Left cardiac atrium (tissue), 4 donors: ENCODE data around the gene DGKD. TPM values are rescaled to one million over a fixed set of nuclear protein-coding genes. Genes with fewer than 3 reads are reported as not detected.

Experiments
- ATAC-seq, 2 donors: fragments of 200-7000 bp; cut with Tn5 transposase; one replicate each; pipeline ENCODE4 v1.9.1; 2020; ENCODE audit warnings: mild to moderate bottlenecking in 2 of 2, moderate library complexity in 2 of 2
- DNase-seq: peaks from one replicate; pipeline ENCODE4 v3.0.0-alpha.2; 2020
- intact Hi-C, 2 donors: fragments of 100-400 bp; cut with DNase I; formaldehyde crosslinking; loops; one replicate each; pipeline versions ENCODE4 v1.14.1 to v1.15.1; 2022 to 2023
- total RNA-seq, 2 donors: library from RNA; stranded (reverse); fragmentation: NEBNext Ultra II Directional; extraction: Animal tissue kit (Norgen Biotek cat#: 25700); gene quantifications; one replicate each; pipeline ENCODE4 v1.2.1, GENCODE V29; 2021
- donor health status: DM: no; HTN: yes; CAD: no.
- donor health status: DM: no; HTN: yes; CAD: no; lungs with severe emphysema.
- donor health status: DM: yes; HTN: yes; CAD: no.
- donor health status: Dilated cardiomyopathy.

The DGKD gene
- total RNA-seq, 2 donors from 2014 or later, result 31.9 to 64.9 TPM

- no peak for DNase-seq
- no peak for ATAC-seq
- intact Hi-C loops, result no loop called here
Observed at GRCh38 chr2:233495503-233496496, 141.5 kb downstream of the DGKD start.

- ATAC-seq, result no peak
- DNase-seq, result no peak
- intact Hi-C loops, result no loop called here
Observed at GRCh38 chr2:233497692-233498091, 143.4 kb downstream of the DGKD start.

GRCh38 chr2:233498126-233498525, 143.8 kb downstream of the DGKD start:
- ATAC-seq (no peak), DNase-seq (no peak)
- intact Hi-C loops, result no loop called here

DNA sequence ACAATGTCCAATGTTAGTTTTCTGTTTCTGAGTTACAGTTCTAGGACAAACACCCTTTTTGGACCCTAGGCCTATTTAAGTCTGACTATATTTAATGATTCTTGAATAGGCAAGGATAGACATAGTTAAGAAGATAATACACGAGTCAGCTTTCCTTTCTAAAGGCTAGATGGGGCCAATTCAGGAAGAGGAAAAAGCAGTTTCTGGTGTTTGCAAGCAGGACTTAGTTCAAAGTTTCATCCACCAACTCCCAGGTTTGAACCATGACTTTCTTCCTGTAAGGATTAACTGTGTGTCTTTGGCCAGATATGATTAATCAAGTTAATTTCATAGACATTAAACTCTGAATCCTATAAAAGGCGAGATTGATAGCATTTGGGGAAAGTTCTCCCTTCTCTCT, 145.6 kb downstream of the DGKD start:
- no peak for ATAC-seq
- intact Hi-C loops, result no loop called here
- DNase-seq, result no peak

- intact Hi-C loops, result no loop called here
- ATAC-seq (peak in 1 of 2 donors; percentile 34), DNase-seq (no peak)
Observed at GRCh38 chr2:233501198-233502076, 147.1 kb downstream of the DGKD start.

DNA sequence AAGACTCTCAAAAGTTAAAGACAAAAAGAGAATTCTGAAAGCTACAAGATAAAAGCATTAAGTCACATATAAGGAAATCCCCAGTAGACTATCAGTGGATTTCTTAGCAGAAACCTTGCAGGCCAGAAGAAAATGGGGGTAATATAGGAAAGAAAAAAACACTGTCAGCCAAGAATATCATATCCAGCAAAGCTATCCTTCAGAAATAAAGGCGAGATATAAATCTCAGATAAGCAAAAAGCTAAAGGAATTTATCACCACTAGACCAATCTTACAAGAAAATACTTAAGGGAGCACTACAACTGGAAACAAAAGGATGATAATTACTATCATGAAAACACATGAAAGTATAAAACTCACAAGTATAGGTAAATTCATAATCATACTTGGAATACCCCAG, 149.2 kb downstream of the DGKD start:
- no peak for DNase-seq
- no peak for ATAC-seq
- intact Hi-C loops, result no loop called here

DNA sequence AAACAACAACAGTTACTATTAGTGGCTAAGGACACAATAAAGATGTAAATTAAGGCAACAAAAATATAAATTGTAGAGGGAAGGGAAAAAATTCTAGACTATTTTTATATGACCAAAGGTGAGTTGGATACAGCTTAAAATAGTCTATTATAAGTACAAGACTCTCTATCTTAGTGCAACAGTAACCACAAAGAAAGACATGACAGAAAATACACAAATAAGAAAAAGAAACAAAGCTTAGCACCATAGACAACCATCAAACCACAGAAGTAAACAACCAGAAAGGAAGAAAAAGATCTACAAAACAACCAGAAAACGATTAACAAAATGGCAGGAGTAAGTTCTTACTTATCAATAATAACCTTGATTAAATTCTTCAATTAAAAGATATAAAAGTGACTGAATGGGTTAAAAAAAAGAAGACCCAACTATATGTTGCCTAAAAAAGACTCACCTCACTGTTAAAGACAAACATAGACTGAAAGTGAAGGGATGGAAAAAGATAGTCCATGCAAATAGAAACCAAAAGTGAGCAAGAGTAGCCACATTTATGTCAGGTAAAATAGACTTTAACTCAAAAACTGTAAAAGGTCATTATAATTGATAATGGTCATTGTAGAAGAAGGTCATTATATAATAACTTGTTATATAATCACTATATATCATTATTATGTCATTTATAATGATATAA, 149.8 kb downstream of the DGKD start:
- DNase-seq, result no peak
- intact Hi-C loops, result no loop called here
- ATAC-seq, result no peak

- intact Hi-C loops, result no loop called here
- DNase-seq, result no peak
- no peak for ATAC-seq
Observed at GRCh38 chr2:233513953-233514655, 159.8 kb downstream of the DGKD start.

- ATAC-seq, result no peak
- no peak for DNase-seq
- intact Hi-C loops, result no loop called here
Observed at GRCh38 chr2:233519787-233520611, 165.7 kb downstream of the DGKD start.

Other genes starting within 250 kb of the DGKD start
- 10 to 100 TPM; 15.8 to 17.8 TPM for gene ATG16L1, start 102.8 kb upstream of the DGKD start, total RNA-seq
- not detected for gene SAG, start 46.7 kb upstream of the DGKD start, total RNA-seq
- 10 to 100 TPM; 14.5 to 17.1 TPM for gene USP40, start 212.3 kb downstream of the DGKD start, total RNA-seq